GM18951 (cell line): ENCODE data around the gene ATP6V1F.
"Not testable (repeated sequence)": the region's sequence is repeated elsewhere in the genome, so short reads cannot be mapped to it uniquely, and the experiment has no call there.

Experiments used
- POLR2A ChIP-seq: IDR thresholded peaks from 4 replicates; pipeline ENCODE4 v1.6.1; 2011; ENCODE audit warnings: mild to moderate bottlenecking; ENCODE audit not compliant: insufficient read length, insufficient read depth; ENCODE audit errors: extremely low read depth
- in situ Hi-C: fragments of 300-500 bp; cut with MboI; formaldehyde crosslinking; loops from one replicate; pipeline ENCODE4 v1.12.0; 2022; ENCODE audit warnings: low sequenced_read_pairs, mixed read lengths, inconsistent platforms; ENCODE audit not compliant: unreplicated experiment

Gene ATP6V1F

DNA sequence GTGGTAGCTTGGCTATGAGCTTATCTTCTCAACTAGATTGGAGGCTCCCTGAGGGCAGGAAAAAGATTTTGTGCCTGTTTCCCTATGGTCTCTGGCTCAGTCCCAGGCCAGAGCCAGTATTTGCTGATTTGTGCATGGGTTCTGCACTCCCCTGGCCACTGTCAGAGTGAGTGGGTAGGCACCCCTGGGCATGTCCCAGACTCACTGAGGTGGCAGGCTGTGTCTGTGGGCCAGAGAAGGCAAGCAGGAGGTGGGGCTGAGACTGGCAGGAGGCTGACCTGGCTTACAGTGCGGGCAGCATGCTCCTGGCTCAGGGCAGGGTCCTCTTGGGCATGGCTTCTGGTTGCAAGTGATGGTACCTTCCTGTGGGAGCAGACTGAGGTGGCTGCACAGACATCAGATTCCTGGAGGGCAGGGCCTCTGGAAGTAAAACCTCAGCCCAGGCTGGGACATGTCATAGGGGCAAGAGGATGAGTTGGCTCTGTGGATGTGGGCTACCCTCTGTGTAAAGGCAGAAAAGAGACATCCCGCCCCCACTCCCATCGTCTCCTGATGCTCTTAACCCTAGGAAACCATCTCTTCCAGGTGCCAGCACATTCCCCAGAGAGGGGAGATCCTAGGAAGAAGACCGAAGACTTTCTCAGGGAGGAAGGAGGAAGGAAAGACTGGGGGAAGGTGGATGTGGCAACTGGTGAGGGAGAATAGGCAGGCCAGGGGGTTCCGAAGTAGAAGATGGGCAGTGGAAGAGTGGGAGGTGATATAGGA lies 43.5 kb downstream of the ATP6V1F start:
- in situ Hi-C loops: loop anchor here (10.0 kb wide), 1 partner anchor 189 kb away; no protein-coding TSS in a partner anchor
- TF ChIP-seq POLR2A: no peak

DNA sequence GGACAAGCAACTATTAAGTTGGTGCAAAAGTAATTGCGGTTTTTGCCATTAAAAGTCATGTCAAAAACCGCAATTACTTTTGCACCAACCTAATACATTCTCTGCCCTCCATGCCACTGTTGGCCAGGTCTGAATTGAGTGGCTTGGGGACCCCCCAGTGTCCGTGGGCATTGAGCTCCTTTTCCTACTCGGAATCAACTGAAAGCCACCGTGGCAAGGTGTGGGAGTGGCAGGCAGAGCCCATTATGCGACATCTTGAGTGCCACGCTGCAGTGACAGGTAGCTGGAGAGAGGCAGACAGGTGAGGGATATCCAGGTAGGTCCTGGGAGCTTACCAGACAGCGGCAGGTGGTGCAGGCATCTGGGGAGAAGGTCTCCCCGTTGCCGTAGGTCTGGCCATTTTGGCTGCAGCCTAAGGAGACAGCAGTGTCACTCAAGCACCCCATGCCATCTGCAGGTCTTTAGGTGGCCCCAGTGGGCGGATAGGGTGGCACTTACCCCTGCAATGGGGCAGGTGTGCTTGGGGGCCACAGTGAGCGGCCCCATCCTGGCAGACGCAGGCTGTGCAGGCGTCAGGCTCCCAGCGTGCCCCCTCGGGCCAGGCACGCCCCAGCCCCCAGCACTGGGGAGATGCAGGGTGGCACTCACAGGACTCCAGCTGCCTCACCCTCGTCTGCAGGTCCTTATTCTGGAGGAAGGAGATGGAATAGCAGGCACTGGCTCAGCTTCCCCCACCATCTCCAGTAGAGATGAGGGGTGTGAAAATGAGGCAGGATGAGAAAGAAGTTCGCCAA lies 44.3 kb downstream of the ATP6V1F start:
- in situ Hi-C loops: loop anchor here (10.0 kb wide), 1 partner anchor 188 kb away; no protein-coding TSS in a partner anchor
- no peak for TF ChIP-seq POLR2A

- in situ Hi-C loops: loop anchor here (10.0 kb wide), 1 partner anchor 186 kb away; no protein-coding TSS in a partner anchor
- no peak for TF ChIP-seq POLR2A
These were observed 46.3 kb downstream of the ATP6V1F start for GRCh38 chr7:128908750-128909624.

GRCh38 chr7:128909625-128910568 lies 47.2 kb downstream of the ATP6V1F start:
- in situ Hi-C loops: loop anchor here (10.0 kb wide), 1 partner anchor 185 kb away; no protein-coding TSS in a partner anchor
- TF ChIP-seq POLR2A: no peak

GRCh38 chr7:128910569-128910945 lies 47.9 kb downstream of the ATP6V1F start, which contains the start of gene KCP:
Gene KCP, minus strand, starts transcription at chr7:128910709. Its CDS starts 33 bp downstream, at chr7:128910676.
- TF ChIP-seq POLR2A: no peak
- in situ Hi-C loops: no loop called here

- no peak for TF ChIP-seq POLR2A
- in situ Hi-C loops: no loop called here
These were observed 48.9 kb downstream of the ATP6V1F start for GRCh38 chr7:128911423-128912031.

DNA sequence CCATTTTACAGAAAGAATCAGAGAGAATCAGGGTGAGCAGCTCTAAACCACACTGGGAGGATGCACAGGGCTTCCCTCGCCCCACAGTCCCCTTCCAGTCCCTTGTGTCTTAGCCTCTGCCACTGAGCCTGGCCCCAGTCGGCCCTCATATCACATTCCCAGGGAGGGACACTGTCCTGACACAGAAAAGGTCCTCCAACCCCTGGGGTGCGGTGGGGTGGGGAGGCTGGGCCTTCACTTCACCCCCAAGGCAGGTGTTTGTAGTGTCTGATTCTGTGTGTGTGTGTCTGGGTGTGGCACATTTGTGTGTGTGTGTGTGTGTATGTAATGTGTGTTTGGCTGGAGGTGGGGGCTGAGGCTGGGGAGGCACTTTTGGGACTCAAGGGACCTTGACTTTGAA lies 49.6 kb downstream of the ATP6V1F start:
- TF ChIP-seq POLR2A: no peak
- in situ Hi-C loops: no loop called here

- in situ Hi-C loops: not testable (repeated sequence)
These were observed 50.2 kb downstream of the ATP6V1F start for GRCh38 chr7:128912709-128913495.

DNA sequence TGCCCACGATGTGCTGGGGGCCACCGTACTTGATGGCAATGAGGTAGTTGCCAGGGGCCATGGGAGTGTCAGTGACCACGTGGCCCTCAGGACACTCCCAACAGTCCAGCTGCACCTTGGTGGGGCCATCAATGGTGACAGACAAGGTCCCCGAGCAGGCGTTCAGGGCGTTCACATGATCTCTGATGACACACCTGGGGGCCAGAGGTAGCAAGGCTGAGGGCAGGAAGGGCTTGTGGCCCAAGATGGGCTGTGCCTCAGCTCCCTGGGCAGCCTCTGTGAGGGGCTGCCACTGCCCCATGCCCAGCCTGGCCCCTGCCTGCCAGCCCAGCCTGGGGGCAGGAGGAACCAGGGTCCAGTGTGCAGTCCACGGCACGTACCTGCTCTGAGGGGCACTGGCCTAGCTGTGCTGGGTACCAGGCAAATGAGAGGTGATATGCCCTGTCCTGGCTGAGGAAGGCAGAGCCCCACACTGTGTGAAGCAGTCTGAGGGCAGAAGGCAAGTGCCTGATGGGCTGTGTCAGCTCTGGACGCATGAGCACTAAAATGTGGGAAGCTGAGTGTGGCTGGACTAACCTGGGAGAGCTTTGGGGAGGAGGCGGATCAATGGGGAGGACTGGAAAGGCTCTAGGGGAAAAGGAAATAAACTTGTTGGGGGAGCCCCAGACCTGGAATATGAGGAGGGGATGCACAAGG lies 51.4 kb downstream of the ATP6V1F start:
- no peak for TF ChIP-seq POLR2A
- in situ Hi-C loops: no loop called here

GRCh38 chr7:128914566-128915151 lies 52.0 kb downstream of the ATP6V1F start:
- in situ Hi-C loops: no loop called here
- TF ChIP-seq POLR2A: peak; percentile 31

DNA sequence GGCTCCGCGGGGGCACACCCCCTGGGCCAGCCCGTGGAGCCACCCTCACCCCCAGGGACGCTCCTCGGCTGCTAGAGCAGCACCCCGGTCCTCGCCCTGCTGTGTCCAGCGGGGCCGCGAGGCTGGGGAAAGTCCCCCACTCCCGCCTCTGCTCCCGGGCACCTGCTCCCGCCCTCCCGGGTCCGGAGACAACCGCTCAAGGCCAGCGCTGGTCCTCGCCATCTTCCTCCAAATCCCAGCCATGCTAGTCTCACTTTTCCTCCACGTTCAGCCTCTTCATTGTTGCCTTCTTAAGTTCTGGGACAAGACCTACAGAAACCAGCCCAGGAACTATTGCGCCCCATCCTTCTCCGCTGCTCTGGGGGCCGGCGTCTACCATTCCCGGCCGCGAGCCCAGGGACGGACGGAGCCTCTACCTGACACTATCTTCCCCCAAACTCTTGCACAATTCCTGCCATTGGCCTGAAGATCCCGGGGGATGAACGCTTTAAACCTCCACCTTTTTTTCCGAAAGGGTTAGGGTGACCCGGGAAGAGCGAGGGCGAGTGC lies 52.7 kb downstream of the ATP6V1F start:
- TF ChIP-seq POLR2A: peak; percentile 5
- in situ Hi-C loops: no loop called here
